Lower leg skin (tissue), 3 donors: ENCODE results near the gene CDH13.

Source experiments
- POLR2A ChIP-seq, 2 donors: fragments of 450-650 bp; IDR thresholded peaks; one replicate each; pipeline ENCODE4 v1.6.1; 2016 to 2017; ENCODE audit warnings: antibody characterized with exemption in 2 of 2, mild to moderate bottlenecking in 1 of 2, moderate library complexity in 1 of 2
- TF ChIP-seq, protein P1 (sequence below), 3 donors: fragments of 450-650 bp; IDR thresholded peaks; one replicate each; pipeline ENCODE4 v1.5.1; 2016; ENCODE audit warnings: antibody characterized with exemption in 3 of 3, mild to moderate bottlenecking in 3 of 3, moderate library complexity in 2 of 3

DNA sequence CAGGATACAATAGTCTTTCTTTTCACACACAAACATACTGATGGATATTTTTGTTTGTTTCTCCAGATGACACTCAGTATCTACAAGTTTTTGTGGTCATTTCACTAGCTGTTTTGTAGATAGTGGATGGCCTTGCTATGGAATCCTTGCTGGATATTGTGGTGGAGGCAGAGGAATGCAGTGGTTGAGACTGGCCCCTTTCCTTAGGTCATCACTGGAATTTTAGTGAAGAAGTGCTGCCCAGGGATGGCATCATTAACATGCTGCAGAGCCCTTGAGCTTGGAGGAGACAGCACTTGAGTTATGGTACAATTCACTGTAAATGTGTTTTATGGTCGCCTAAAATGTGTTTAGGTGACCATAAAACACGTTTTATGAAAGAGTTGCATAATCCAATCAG is 725.1 kb downstream of the CDH13 start:
- TF ChIP-seq, protein P1, sequence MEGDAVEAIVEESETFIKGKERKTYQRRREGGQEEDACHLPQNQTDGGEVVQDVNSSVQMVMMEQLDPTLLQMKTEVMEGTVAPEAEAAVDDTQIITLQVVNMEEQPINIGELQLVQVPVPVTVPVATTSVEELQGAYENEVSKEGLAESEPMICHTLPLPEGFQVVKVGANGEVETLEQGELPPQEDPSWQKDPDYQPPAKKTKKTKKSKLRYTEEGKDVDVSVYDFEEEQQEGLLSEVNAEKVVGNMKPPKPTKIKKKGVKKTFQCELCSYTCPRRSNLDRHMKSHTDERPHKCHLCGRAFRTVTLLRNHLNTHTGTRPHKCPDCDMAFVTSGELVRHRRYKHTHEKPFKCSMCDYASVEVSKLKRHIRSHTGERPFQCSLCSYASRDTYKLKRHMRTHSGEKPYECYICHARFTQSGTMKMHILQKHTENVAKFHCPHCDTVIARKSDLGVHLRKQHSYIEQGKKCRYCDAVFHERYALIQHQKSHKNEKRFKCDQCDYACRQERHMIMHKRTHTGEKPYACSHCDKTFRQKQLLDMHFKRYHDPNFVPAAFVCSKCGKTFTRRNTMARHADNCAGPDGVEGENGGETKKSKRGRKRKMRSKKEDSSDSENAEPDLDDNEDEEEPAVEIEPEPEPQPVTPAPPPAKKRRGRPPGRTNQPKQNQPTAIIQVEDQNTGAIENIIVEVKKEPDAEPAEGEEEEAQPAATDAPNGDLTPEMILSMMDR (IDR thresholded peaks at IDR 0.05), result no peak
- no peak for TF ChIP-seq POLR2A (IDR thresholded peaks at IDR 0.05)
